Activated CD8-positive, alpha-beta T cell treated with anti-CD3 and anti-CD28 coated beads for 36 hours (primary cell): ENCODE results near the gene SOX14. TPM values are rescaled to one million over a fixed set of nuclear protein-coding genes. Genes with fewer than 3 reads are reported as not detected.

Experiments
- ATAC-seq: fragments of 200-7000 bp; cut with Tn5 transposase; one replicate; pipeline ENCODE4 v1.10.0; 2021; ENCODE audit warnings: mild to moderate bottlenecking, moderate library complexity
- CTCF ChIA-PET: fragments of 350-600 bp; sonication (Branson Sonifier 250); formaldehyde crosslinking; loops from one replicate; lab custom pipeline; 2021; ENCODE audit warnings: antibody characterized with exemption; lab: Charles Lee
- POLR2A ChIA-PET: fragments of 350-600 bp; sonication (Branson Sonifier 250); formaldehyde crosslinking; loops from one replicate; lab custom pipeline; 2021; ENCODE audit warnings: antibody characterized with exemption; lab: Charles Lee
- DNase-seq: peaks from one replicate; pipeline ENCODE4 v3.0.0-alpha.2; 2020
- H3K27ac Mint-ChIP-seq: one replicate; pipeline ENCODE4 v1.8.0; 2021; ENCODE audit warnings: mild to moderate bottlenecking, mixed read lengths
- H3K27me3 Mint-ChIP-seq: one replicate; pipeline ENCODE4 v1.8.0; 2021; ENCODE audit warnings: mixed read lengths
- H3K36me3 Mint-ChIP-seq: one replicate; pipeline ENCODE4 v1.8.0; 2021; ENCODE audit warnings: low read depth, mixed read lengths
- H3K4me1 Mint-ChIP-seq: one replicate; pipeline ENCODE4 v1.8.0; 2021; ENCODE audit warnings: low read depth, mixed read lengths
- H3K4me3 Mint-ChIP-seq: one replicate; pipeline ENCODE4 v1.8.0; 2021; ENCODE audit warnings: mild to moderate bottlenecking, moderate library complexity, mixed read lengths
- H3K9me3 Mint-ChIP-seq: one replicate; pipeline ENCODE4 v1.8.0; 2021; ENCODE audit warnings: mixed read lengths
- CTCF ChIP-seq: fragments of 200-600 bp; IDR thresholded peaks from one replicate; pipeline ENCODE4 v1.8.0; 2022; ENCODE audit warnings: antibody characterized with exemption, mild to moderate bottlenecking
- intact Hi-C: fragments of 100-400 bp; cut with micrococcal nuclease; formaldehyde crosslinking; loops from one replicate; pipeline ENCODE4 v1.10.0; 2022
- total RNA-seq, 2 experiments: library from RNA; stranded (reverse); gene quantifications; one replicate each; pipeline ENCODE4 v1.2.3, GENCODE V29; 2021

The SOX14 gene
- total RNA-seq, 2 experiments from 2014 or later = not detected

GRCh38 chr3:137792626-137793271, 28.6 kb downstream of the SOX14 start:
- Mint-ChIP-seq H3K4me3 (no peak overlapping the region), H3K27me3 (peaks cover 14% of the 10 kb centered on the region), H3K4me1 (no peaks in the 10 kb centered on the region), H3K27ac (no peak overlapping the region), H3K36me3 (no peaks in the 10 kb centered on the region), H3K9me3 (no peaks in the 10 kb centered on the region)
- CTCF ChIA-PET = no interaction called here
- DNase-seq (peak; percentile 17), ATAC-seq (no peak)
- TF ChIP-seq CTCF = no peak
- intact Hi-C loops = no loop called here
- POLR2A ChIA-PET = no interaction called here

GRCh38 chr3:137796993-137797392, 32.9 kb downstream of the SOX14 start:
- Mint-ChIP-seq H3K9me3 (no peaks in the 10 kb centered on the region), H3K27me3 (peaks cover 12% of the 10 kb centered on the region), H3K27ac (no peak overlapping the region), H3K4me3 (no peak overlapping the region), H3K4me1 (no peaks in the 10 kb centered on the region), H3K36me3 (no peaks in the 10 kb centered on the region)
- ATAC-seq (no peak), DNase-seq (no peak)
- no peak for TF ChIP-seq CTCF
- intact Hi-C loops = no loop called here
- POLR2A ChIA-PET = no interaction called here
- CTCF ChIA-PET = no interaction called here

- intact Hi-C loops = no loop called here
- CTCF ChIA-PET = interaction anchor here (1.0 kb wide), 1 partner anchor 18 kb away, joined by 3 read pairs; no protein-coding TSS in a partner anchor
- no peak overlapping the region for H3K27ac Mint-ChIP-seq
Observed at GRCh38 chr3:137803215-137803614, 39.1 kb downstream of the SOX14 start.

GRCh38 chr3:137807998-137808397, 43.9 kb downstream of the SOX14 start:
- CTCF ChIA-PET = no interaction called here
- POLR2A ChIA-PET = no interaction called here
- TF ChIP-seq CTCF = no peak
- intact Hi-C loops = no loop called here
- no peak for ATAC-seq
- no peak overlapping the region for H3K4me3 Mint-ChIP-seq
- H3K27ac Mint-ChIP-seq = no peak overlapping the region
- H3K27me3 Mint-ChIP-seq = peaks cover 2% of the 10 kb centered on the region
- no peaks in the 10 kb centered on the region for H3K4me1 Mint-ChIP-seq
- H3K9me3 Mint-ChIP-seq = peaks cover 7% of the 10 kb centered on the region
- no peaks in the 10 kb centered on the region for H3K36me3 Mint-ChIP-seq
- no peak for DNase-seq

More at GRCh38 chr3:137803215-137803614, 39.1 kb downstream of the SOX14 start:
- DNase-seq (no peak), ATAC-seq (no peak)
- Mint-ChIP-seq H3K36me3 (no peaks in the 10 kb centered on the region), H3K4me1 (no peaks in the 10 kb centered on the region), H3K27me3 (peaks cover 2% of the 10 kb centered on the region), H3K9me3 (peaks cover 7% of the 10 kb centered on the region), H3K4me3 (no peak overlapping the region)
- no peak for TF ChIP-seq CTCF
- POLR2A ChIA-PET = interaction anchor here (0.5 to 0.8 kb wide), 3 partner anchors 12 to 40 kb away, joined by 3 read pairs; no protein-coding TSS in a partner anchor

GRCh38 chr3:137809509-137809908, 45.4 kb downstream of the SOX14 start:
- POLR2A ChIA-PET = no interaction called here
- H3K27me3 Mint-ChIP-seq = peaks cover 2% of the 10 kb centered on the region
- intact Hi-C loops = no loop called here
- no peaks in the 10 kb centered on the region for H3K36me3 Mint-ChIP-seq
- no peak overlapping the region for H3K27ac Mint-ChIP-seq
- ATAC-seq (no peak), DNase-seq (no peak)
- H3K4me3 Mint-ChIP-seq = no peak overlapping the region
- CTCF ChIA-PET = no interaction called here
- no peaks in the 10 kb centered on the region for H3K4me1 Mint-ChIP-seq
- TF ChIP-seq CTCF = no peak
- peaks cover 4% of the 10 kb centered on the region for H3K9me3 Mint-ChIP-seq
